ENCODE results near the gene RRM1. TPM values are rescaled to one million over a fixed set of nuclear protein-coding genes. Genes with fewer than 3 reads are reported as not detected.

The RRM1 gene
- total and polyA plus RNA-seq, 8 donors, result 16.6 to 100 (median 25.7) TPM

DNA sequence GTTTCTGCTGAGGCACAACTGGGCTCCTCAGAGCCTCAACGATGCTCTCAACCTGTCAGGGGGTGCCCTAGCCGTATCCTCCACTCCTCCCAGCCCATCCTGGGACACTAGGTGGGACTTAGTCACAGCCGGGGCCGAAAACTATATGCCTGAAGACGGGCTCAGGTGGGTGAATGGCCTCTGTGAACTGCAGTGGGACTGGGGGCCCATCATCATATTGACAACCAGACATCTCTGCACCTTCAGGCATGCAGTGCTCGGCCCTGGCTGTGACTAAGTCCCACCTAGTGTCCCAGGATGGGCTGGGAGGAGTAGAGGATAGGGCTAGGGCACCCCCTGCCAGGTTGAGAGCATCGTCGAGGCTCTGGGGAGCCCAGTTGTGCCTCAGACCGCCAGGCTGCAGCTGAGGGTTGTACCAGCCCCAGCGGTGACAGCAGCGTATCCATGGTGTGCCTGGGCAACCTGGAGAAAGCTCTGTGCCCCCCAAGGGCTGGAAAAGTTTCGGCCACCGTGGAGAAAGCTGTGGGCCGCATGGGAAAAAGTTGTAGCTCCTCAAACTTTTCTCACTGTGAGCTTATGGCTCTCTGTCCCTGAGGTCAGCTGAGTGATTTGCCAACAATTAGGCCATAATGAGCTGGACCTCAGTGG lies 88.9 kb downstream of the RRM1 start:
- WGBS, 5 donors, result 80 to 87% (median 82%) methylated on average over 6 to 14 of the region's 14 CpGs
- Histone ChIP-seq H3K27me3 (peaks cover 0 to 7% (median 0%) of the 10 kb centered on the region in 3 donors), H3K36me3 (no peaks in the 10 kb centered on the region), H3K4me1 (peaks cover 0 to 20% (median 16%) of the 10 kb centered on the region in 4 donors), H3K9me3 (no peaks in the 10 kb centered on the region), H3K27ac (no peak overlapping the region), H3K4me3 (no peak overlapping the region)
- TF ChIP-seq POLR2AphosphoS5 (IDR thresholded peaks at IDR 0.05), result no peak
- intact Hi-C loops (cut with DNase I; ENCODE audit: low total_unique reads), result loop anchor here (10.0 kb wide), 1 partner anchor 361 kb away; the partner anchor contains the start of gene OR52M1
- DNase-seq, result no peak

DNA sequence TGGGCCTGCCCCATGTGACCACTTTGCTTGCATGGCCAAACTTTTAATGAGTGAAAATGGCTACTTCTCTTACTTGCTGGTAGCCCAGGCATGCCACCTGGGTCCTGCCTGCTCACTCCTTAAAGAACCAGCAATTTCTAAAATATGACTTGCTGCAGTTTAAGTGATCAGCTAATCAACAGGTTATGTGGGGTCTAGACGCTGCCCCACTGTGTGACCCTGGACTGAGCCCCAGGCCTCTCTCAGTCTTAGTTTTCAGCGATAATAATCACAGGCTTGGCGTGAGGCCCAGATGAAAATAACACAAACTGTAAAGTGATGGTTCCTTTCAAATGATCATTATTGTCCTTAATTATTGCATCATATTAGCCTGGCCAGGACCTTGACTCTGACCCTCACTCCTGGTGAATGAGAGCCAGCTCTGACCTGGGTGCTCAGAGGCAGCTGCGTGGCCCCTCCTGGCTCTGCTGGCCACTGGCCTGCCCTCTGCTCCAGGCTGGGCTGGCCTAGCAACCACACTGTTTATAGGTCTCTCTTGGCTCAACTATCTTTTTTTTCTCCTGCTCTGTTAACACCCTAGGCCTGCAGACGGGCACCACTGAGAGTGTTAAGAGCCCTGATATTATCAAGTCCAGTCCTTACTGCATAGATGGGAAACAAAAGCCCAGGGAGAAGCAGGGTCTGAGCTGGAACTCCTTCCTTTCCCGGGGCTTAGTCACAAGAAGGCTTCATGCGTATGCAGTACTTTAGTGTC lies 89.7 kb downstream of the RRM1 start:
- H3K4me3 ChIP-seq, result no peak overlapping the region
- H3K36me3 ChIP-seq, result no peaks in the 10 kb centered on the region
- no peaks in the 10 kb centered on the region for H3K9me3 ChIP-seq
- peaks cover 0 to 21% (median 17%) of the 10 kb centered on the region in 4 donors for H3K4me1 ChIP-seq
- no peak for TF ChIP-seq POLR2AphosphoS5 (IDR thresholded peaks at IDR 0.05)
- no peak for TF ChIP-seq EP300 (IDR thresholded peaks at IDR 0.05)
- TF ChIP-seq POLR2A (IDR thresholded peaks at IDR 0.05), result no peak
- TF ChIP-seq, protein P1, sequence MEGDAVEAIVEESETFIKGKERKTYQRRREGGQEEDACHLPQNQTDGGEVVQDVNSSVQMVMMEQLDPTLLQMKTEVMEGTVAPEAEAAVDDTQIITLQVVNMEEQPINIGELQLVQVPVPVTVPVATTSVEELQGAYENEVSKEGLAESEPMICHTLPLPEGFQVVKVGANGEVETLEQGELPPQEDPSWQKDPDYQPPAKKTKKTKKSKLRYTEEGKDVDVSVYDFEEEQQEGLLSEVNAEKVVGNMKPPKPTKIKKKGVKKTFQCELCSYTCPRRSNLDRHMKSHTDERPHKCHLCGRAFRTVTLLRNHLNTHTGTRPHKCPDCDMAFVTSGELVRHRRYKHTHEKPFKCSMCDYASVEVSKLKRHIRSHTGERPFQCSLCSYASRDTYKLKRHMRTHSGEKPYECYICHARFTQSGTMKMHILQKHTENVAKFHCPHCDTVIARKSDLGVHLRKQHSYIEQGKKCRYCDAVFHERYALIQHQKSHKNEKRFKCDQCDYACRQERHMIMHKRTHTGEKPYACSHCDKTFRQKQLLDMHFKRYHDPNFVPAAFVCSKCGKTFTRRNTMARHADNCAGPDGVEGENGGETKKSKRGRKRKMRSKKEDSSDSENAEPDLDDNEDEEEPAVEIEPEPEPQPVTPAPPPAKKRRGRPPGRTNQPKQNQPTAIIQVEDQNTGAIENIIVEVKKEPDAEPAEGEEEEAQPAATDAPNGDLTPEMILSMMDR (IDR thresholded peaks at IDR 0.05), result no peak
- no peak overlapping the region for H3K27ac ChIP-seq
- no peak for DNase-seq
- intact Hi-C loops (cut with DNase I; ENCODE audit: low total_unique reads), result loop anchor here (10.0 kb wide), 1 partner anchor 360 kb away; the partner anchor contains the start of gene OR52M1
- H3K27me3 ChIP-seq, result peaks cover 0 to 7% (median 0%) of the 10 kb centered on the region in 3 donors
- 41 to 57% (median 50%) methylated on average over 7 of the region's 7 CpGs for WGBS, 5 donors

DNA sequence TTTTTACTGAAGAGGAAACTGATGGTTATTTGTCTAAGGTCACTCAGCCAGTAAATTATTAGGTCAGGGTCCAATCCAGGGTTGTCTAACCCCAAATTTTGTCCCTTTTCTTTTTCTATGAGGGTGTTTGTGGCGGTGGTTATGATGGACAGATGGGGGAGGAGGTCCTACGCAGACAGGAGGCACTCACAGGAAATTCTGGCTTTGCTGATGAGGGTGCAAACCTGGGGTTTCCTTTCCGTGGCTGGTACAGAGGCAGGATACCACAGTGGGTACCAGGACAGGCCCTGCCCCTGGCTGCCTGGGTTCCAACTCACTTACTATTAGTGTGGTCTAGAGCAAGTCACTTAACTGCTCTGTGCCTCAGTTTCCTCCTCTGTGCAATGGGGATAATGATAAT lies 91.0 kb downstream of the RRM1 start:
- Histone ChIP-seq H3K27ac (no peak overlapping the region), H3K36me3 (no peaks in the 10 kb centered on the region), H3K4me3 (no peak overlapping the region), H3K4me1 (peaks cover 0 to 27% (median 20%) of the 10 kb centered on the region in 4 donors), H3K27me3 (no peaks in the 10 kb centered on the region), H3K9me3 (no peaks in the 10 kb centered on the region)
- TF ChIP-seq EP300 (IDR thresholded peaks at IDR 0.05) (no peak), POLR2A (IDR thresholded peaks at IDR 0.05) (no peak), POLR2AphosphoS5 (IDR thresholded peaks at IDR 0.05) (no peak)
- TF ChIP-seq, protein P1 (IDR thresholded peaks at IDR 0.05), result no peak
- 83 to 88% (median 84%) methylated on average over 3 of the region's 3 CpGs for WGBS, 5 donors
- DNase-seq, result no peak
- intact Hi-C loops (cut with DNase I; ENCODE audit: low total_unique reads), result loop anchor here (5.0 to 10.0 kb wide), 2 partner anchors 307 to 359 kb away; partner anchors contain the start of gene OR52M1

DNA sequence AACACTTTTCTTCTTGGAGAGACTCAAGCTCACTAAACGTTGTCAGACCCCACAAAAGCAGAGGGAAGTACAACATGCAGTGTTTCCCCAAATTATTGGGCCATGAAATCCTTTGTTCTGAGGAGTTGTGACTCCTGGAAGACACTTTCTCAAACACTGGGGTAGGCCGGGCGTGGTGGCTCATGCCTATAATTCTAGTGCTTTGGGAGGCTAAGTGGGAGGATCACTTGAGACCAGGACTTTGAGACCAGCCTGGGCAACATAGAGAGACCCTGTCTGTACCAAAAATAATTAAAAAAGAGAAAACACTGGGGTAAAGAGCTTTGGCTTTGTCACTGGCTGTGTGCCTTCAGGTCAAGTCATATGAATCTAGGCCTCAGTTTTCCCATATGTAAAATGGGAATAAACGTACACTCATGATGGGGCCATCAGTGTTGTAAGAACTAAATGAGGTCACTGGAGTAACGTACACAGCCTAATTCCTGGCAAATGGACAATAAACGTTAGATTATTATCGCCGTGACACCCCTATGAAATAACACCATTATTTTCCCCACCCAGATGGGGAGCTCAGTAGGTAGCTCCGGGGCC lies 92.0 kb downstream of the RRM1 start:
- no peak for DNase-seq
- peak overlapping the region in 2 of 5 donors; percentile 76 to 84 for H3K27ac ChIP-seq
- 30 to 39% (median 34%) methylated on average over 9 of the region's 9 CpGs for WGBS, 5 donors
- H3K36me3 ChIP-seq, result no peaks in the 10 kb centered on the region
- TF ChIP-seq EP300 (IDR thresholded peaks at IDR 0.05) (no peak), POLR2AphosphoS5 (IDR thresholded peaks at IDR 0.05) (no peak), POLR2A (IDR thresholded peaks at IDR 0.05) (no peak)
- TF ChIP-seq, protein P1 (IDR thresholded peaks at IDR 0.05), result no peak
- intact Hi-C loops (cut with DNase I; ENCODE audit: low total_unique reads), result loop anchor here (5.0 to 10.0 kb wide), 2 partner anchors 306 to 358 kb away; partner anchors contain the start of gene OR52M1
- H3K27me3 ChIP-seq, result no peaks in the 10 kb centered on the region
- H3K4me3 ChIP-seq, result peak overlapping the region; percentile 59 to 86 (median 64)
- no peaks in the 10 kb centered on the region for H3K9me3 ChIP-seq
- H3K4me1 ChIP-seq, result peaks cover 0 to 36% (median 24%) of the 10 kb centered on the region in 4 donors

All from stomach (tissue), 9 donors.